HepG2 (cell line): ENCODE results near the gene PTGDS. TPM values are rescaled to one million over a fixed set of nuclear protein-coding genes. Genes with fewer than 3 reads are reported as not detected.

ENCODE experiments used
- BRF2 ChIP-seq: sonication (generic); formaldehyde crosslinking; IDR thresholded peaks from 2 replicates; pipeline ENCODE4 v1.8.1; 2022; ENCODE audit warnings: mild to moderate bottlenecking, missing genetic modification reagents
- ELF4 ChIP-seq: sonication (generic); formaldehyde crosslinking; IDR thresholded peaks from 2 replicates; pipeline ENCODE4 v1.5.0; 2020; ENCODE audit warnings: missing genetic modification reagents, mild to moderate bottlenecking, moderate library complexity, borderline replicate concordance
- FOXM1 ChIP-seq: sonication (generic); formaldehyde crosslinking; IDR thresholded peaks from 2 replicates; pipeline ENCODE4 v1.5.0; 2020; ENCODE audit warnings: missing genetic modification reagents
- MBD4 ChIP-seq: IDR thresholded peaks from 2 replicates; pipeline ENCODE4 v1.6.1; 2012; ENCODE audit warnings: low read length, inconsistent platforms, borderline replicate concordance
- MTERF4 ChIP-seq: sonication (generic); formaldehyde crosslinking; IDR thresholded peaks from 2 replicates; pipeline ENCODE4 v1.8.0; 2023; ENCODE audit warnings: mild to moderate bottlenecking, missing genetic modification reagents
- PCBP1 ChIP-seq: fragments of 200-400 bp; formaldehyde crosslinking; IDR thresholded peaks from 2 replicates; pipeline ENCODE4 v1.6.1; 2017; ENCODE audit warnings: mild to moderate bottlenecking, low read depth, low read length, borderline replicate concordance
- PHF20 ChIP-seq: sonication (generic); formaldehyde crosslinking; IDR thresholded peaks from 2 replicates; pipeline ENCODE4 v1.5.0; 2020; ENCODE audit warnings: mild to moderate bottlenecking, missing genetic modification reagents
- RBAK ChIP-seq: sonication (generic); formaldehyde crosslinking; IDR thresholded peaks from 2 replicates; pipeline ENCODE4 v1.5.1; 2020; ENCODE audit warnings: mild to moderate bottlenecking, missing genetic modification reagents
- SALL2 ChIP-seq: sonication (generic); formaldehyde crosslinking; IDR thresholded peaks from 2 replicates; pipeline ENCODE4 v1.8.1; 2023; ENCODE audit warnings: mild to moderate bottlenecking, missing genetic modification reagents, inconsistent platforms
- TCF7 ChIP-seq: sonication (generic); IDR thresholded peaks from 2 replicates; pipeline ENCODE4 v1.6.1; 2016; ENCODE audit warnings: antibody characterized with exemption, low read depth
- WIZ ChIP-seq: sonication (generic); formaldehyde crosslinking; IDR thresholded peaks from 2 replicates; pipeline ENCODE4 v1.5.1; 2020; ENCODE audit warnings: mild to moderate bottlenecking, missing genetic modification reagents
- ZEB1 ChIP-seq: IDR thresholded peaks from 2 replicates; pipeline ENCODE4 v1.6.1; 2012; ENCODE audit warnings: mild to moderate bottlenecking, low read depth, inconsistent platforms; ENCODE audit not compliant: insufficient replicate concordance
- ZFP90 ChIP-seq: sonication (generic); formaldehyde crosslinking; IDR thresholded peaks from 2 replicates; pipeline ENCODE4 v1.8.0; 2022; ENCODE audit warnings: missing genetic modification reagents, mild to moderate bottlenecking, inconsistent platforms, borderline replicate concordance
- ZNF251 ChIP-seq: sonication (generic); formaldehyde crosslinking; IDR thresholded peaks from 2 replicates; pipeline ENCODE4 v1.9.0; 2021; ENCODE audit warnings: mild to moderate bottlenecking, missing genetic modification reagents
- ZNF292 ChIP-seq: sonication (generic); formaldehyde crosslinking; IDR thresholded peaks from 2 replicates; pipeline ENCODE4 v1.8.1; 2022; ENCODE audit warnings: mild to moderate bottlenecking, low read depth, missing genetic modification reagents, borderline replicate concordance
- ZNF547 ChIP-seq: sonication (generic); formaldehyde crosslinking; IDR thresholded peaks from 2 replicates; pipeline ENCODE4 v1.5.1; 2020; ENCODE audit warnings: mild to moderate bottlenecking, missing genetic modification reagents
- ZNF776 ChIP-seq: sonication (generic); formaldehyde crosslinking; IDR thresholded peaks from 2 replicates; pipeline ENCODE4 v1.4.0; 2020; ENCODE audit warnings: mild to moderate bottlenecking, missing genetic modification reagents
- ZNF839 ChIP-seq: sonication (generic); formaldehyde crosslinking; IDR thresholded peaks from 2 replicates; pipeline ENCODE4 v1.4.0; 2020; ENCODE audit warnings: missing genetic modification reagents, mild to moderate bottlenecking, borderline replicate concordance
- polyA plus RNA-seq, 8 experiments: library from polyadenylated mRNA; depleted of rRNA in 3 of 8; stranded (reverse) in 7 of 8; unstranded in 1 of 8; fragments of >200 nt; fragmentation: Illumina TruSeq in 4 of 8; extraction: Trizol in 4 of 8; gene quantifications; 2 replicates each; pipeline versions ENCODE4 v1.2.1 to v1.2.3, GENCODE V29; 2011 to 2016; ENCODE audit warnings: low read depth in 4 of 8, missing spikeins in 1 of 8, mixed read lengths in 1 of 8; ENCODE audit not compliant: insufficient read depth in 1 of 8
- total RNA-seq, 5 experiments: library from RNA; depleted of rRNA; stranded (reverse); fragments of >200 nt; fragmentation: Illumina TruSeq; extraction: Trizol; gene quantifications; 2 replicates each; pipeline ENCODE4 v1.2.3, GENCODE V29; 2016; ENCODE audit warnings: low read depth in 1 of 5
- TF ChIP-seq, protein P1 (sequence below): sonication (generic); formaldehyde crosslinking; IDR thresholded peaks from 2 replicates; pipeline ENCODE4 v1.4.0; 2020; ENCODE audit warnings: mild to moderate bottlenecking, missing genetic modification reagents, borderline replicate concordance
- TF ChIP-seq, protein P2 (sequence below): sonication (generic); formaldehyde crosslinking; IDR thresholded peaks from 2 replicates; pipeline ENCODE4 v1.4.0; 2020; ENCODE audit warnings: missing genetic modification reagents

Gene PTGDS
- total and polyA plus RNA-seq, 2 of the 13 experiments (the other 11 are each of a cell fraction or from before 2014, with no cell fraction given): 0.33 to 0.50 TPM

DNA sequence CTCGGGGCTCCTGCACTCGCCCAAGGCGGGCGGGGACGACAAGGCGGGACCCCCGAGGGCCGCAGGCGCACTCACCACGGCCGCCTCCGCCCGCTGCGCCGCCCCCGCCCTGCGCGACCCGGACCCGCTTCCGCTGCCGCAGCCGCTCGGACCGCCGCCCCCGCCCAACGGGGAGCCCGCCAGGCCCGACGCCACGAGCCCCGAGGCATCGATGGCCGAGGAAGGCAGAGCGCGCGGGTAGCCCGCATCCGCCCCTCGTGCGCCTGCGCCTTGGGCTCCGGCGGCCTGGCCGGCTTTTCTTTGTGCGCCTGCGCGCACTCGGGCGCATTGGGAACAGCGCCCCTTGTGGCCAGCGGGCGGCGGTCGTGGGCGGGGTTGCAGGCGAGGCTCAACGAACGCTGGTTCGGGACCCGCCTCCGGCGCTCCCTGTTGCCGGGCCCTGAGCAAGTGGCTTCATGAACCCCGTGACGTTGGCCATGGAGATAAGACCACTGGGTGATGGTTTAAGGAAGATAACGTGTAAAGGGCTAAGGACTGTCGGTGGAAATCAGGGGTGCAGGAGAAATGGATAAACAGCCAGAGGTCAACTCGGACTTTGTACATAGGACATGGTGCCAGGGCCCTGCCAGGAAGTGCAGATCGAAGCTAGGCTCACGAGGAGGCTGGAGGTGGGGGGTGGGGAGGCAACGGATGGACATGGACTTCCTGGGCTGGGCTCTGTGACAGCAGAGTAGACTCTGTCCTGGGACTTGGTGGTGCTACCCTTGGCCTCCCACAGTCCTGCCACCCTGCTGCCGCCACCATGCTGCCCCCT lies 32.6 kb upstream of the PTGDS start, which contains the start of the genes C8G and FBXW5 (continued):
- peak; percentile 54; the same call in 1 of the 2 replicates for TF ChIP-seq PHF20 (CRISPR knock-in tag)
- no peak for TF ChIP-seq SALL2 (CRISPR knock-in tag)
- no peak for TF ChIP-seq ZNF839 (CRISPR knock-in tag)
- no peak; the same call in 1 of the 2 replicates for TF ChIP-seq ZNF251 (CRISPR knock-in tag)
- TF ChIP-seq ZFP90 (CRISPR knock-in tag): no peak; the same call in 1 of the 2 replicates
- TF ChIP-seq, protein P1, sequence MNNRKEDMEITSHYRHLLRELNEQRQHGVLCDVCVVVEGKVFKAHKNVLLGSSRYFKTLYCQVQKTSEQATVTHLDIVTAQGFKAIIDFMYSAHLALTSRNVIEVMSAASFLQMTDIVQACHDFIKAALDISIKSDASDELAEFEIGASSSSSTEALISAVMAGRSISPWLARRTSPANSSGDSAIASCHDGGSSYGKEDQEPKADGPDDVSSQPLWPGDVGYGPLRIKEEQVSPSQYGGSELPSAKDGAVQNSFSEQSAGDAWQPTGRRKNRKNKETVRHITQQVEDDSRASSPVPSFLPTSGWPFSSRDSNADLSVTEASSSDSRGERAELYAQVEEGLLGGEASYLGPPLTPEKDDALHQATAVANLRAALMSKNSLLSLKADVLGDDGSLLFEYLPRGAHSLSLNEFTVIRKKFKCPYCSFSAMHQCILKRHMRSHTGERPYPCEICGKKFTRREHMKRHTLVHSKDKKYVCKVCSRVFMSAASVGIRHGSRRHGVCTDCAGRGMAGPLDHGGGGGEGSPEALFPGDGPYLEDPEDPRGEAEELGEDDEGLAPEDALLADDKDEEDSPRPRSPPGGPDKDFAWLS (CRISPR knock-in tag): no peak
- TF ChIP-seq MBD4: no peak
- no peak; the same call in 1 of the 2 replicates for TF ChIP-seq ZNF547
- no peak for TF ChIP-seq FOXM1 (CRISPR knock-in tag)
- TF ChIP-seq, protein P2, sequence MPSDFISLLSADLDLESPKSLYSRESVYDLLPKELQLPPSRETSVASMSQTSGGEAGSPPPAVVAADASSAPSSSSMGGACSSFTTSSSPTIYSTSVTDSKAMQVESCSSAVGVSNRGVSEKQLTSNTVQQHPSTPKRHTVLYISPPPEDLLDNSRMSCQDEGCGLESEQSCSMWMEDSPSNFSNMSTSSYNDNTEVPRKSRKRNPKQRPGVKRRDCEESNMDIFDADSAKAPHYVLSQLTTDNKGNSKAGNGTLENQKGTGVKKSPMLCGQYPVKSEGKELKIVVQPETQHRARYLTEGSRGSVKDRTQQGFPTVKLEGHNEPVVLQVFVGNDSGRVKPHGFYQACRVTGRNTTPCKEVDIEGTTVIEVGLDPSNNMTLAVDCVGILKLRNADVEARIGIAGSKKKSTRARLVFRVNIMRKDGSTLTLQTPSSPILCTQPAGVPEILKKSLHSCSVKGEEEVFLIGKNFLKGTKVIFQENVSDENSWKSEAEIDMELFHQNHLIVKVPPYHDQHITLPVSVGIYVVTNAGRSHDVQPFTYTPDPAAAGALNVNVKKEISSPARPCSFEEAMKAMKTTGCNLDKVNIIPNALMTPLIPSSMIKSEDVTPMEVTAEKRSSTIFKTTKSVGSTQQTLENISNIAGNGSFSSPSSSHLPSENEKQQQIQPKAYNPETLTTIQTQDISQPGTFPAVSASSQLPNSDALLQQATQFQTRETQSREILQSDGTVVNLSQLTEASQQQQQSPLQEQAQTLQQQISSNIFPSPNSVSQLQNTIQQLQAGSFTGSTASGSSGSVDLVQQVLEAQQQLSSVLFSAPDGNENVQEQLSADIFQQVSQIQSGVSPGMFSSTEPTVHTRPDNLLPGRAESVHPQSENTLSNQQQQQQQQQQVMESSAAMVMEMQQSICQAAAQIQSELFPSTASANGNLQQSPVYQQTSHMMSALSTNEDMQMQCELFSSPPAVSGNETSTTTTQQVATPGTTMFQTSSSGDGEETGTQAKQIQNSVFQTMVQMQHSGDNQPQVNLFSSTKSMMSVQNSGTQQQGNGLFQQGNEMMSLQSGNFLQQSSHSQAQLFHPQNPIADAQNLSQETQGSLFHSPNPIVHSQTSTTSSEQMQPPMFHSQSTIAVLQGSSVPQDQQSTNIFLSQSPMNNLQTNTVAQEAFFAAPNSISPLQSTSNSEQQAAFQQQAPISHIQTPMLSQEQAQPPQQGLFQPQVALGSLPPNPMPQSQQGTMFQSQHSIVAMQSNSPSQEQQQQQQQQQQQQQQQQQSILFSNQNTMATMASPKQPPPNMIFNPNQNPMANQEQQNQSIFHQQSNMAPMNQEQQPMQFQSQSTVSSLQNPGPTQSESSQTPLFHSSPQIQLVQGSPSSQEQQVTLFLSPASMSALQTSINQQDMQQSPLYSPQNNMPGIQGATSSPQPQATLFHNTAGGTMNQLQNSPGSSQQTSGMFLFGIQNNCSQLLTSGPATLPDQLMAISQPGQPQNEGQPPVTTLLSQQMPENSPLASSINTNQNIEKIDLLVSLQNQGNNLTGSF (CRISPR knock-in tag): no peak
- TF ChIP-seq BRF2 (CRISPR knock-in tag): no peak
- 0 out of 2 replicates have a peak, but pooled peaks have one; percentile 59 for TF ChIP-seq ELF4
- TF ChIP-seq PCBP1: no peak
- TF ChIP-seq ZNF776 (CRISPR knock-in tag): no peak; the same call in 1 of the 2 replicates
- TF ChIP-seq MTERF4: no peak
- no peak for TF ChIP-seq WIZ (CRISPR knock-in tag)
- TF ChIP-seq ZNF292 (CRISPR knock-in tag): no peak
- no peak for TF ChIP-seq ZEB1
- TF ChIP-seq RBAK (CRISPR knock-in tag): no peak
- no peak for TF ChIP-seq TCF7
